Cardiac fibroblast (primary cell): ENCODE measurements around the gene DSE.

ENCODE experiments used
- DNase-seq, 2 donors: peaks; one replicate each; pipeline versions ENCODE4 v3.0.0 to v3.0.0-alpha.2; 2010; ENCODE audit warnings: low read depth in 2 of 2
- H3K4me3 ChIP-seq, 2 donors: replicated peaks in 1 of 2; 1 replicate in 1 of 2; 2 replicates in 1 of 2; pipeline ENCODE4 v1.5.1; 2011; ENCODE audit warnings: low read depth in 2 of 2, low read length in 2 of 2, mild to moderate bottlenecking in 2 of 2, moderate library complexity in 1 of 2
- TF ChIP-seq, protein P1 (sequence below): IDR thresholded peaks from one replicate; pipeline ENCODE4 v1.5.1; 2011; ENCODE audit warnings: low read depth, mild to moderate bottlenecking, low read length, inconsistent platforms

Gene DSE

GRCh38 chr6:116456927-116457326, 86.2 kb downstream of the DSE start:
- DNase-seq = no peak
- no peak overlapping the region for H3K4me3 ChIP-seq

DNA sequence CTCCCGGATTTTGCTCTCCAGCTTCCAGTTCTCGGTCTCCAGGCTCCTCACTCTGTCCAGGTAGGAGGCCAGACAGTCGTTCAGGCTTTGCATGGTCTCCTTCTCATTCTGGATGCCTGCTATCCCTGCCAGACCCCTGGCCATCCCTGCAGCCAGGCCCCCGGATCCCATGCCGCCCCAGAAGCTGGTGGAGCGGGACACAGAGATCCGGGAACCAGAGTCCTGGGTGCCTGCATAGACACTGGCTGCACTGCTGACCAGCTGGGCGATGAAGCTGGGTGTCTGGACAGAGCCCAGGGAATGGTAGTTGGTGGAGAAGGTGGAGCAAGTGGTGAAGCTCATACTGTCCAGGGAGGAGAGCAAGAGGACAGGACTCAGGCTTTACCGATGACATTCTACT, 87.5 kb downstream of the DSE start:
- no peak for DNase-seq
- TF ChIP-seq, protein P1, sequence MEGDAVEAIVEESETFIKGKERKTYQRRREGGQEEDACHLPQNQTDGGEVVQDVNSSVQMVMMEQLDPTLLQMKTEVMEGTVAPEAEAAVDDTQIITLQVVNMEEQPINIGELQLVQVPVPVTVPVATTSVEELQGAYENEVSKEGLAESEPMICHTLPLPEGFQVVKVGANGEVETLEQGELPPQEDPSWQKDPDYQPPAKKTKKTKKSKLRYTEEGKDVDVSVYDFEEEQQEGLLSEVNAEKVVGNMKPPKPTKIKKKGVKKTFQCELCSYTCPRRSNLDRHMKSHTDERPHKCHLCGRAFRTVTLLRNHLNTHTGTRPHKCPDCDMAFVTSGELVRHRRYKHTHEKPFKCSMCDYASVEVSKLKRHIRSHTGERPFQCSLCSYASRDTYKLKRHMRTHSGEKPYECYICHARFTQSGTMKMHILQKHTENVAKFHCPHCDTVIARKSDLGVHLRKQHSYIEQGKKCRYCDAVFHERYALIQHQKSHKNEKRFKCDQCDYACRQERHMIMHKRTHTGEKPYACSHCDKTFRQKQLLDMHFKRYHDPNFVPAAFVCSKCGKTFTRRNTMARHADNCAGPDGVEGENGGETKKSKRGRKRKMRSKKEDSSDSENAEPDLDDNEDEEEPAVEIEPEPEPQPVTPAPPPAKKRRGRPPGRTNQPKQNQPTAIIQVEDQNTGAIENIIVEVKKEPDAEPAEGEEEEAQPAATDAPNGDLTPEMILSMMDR = no peak
- no peak overlapping the region for H3K4me3 ChIP-seq

More at GRCh38 chr6:116456927-116457326, 86.2 kb downstream of the DSE start:
- TF ChIP-seq, protein P1 = no peak

DNA sequence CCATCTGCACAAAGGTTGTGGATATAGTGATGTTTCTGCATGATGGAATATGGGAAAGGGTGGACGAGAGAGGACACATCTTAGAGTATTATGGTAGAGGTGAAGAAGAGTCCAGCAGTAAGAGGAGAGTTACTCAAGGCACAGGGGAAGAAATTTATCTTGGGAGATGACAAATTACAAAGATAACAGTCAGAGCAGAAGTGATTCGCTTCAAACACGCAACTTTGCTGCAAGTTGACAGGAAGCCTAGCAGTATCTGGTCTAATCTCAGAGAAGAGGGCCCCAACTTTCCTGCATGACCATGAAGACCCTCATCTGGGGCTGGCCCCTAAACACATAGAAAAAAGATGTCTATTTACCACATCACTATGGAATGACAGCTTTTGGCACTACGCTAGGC, 89.2 kb downstream of the DSE start:
- no peak for DNase-seq
- no peak overlapping the region for H3K4me3 ChIP-seq
- TF ChIP-seq, protein P1 = no peak

DNA sequence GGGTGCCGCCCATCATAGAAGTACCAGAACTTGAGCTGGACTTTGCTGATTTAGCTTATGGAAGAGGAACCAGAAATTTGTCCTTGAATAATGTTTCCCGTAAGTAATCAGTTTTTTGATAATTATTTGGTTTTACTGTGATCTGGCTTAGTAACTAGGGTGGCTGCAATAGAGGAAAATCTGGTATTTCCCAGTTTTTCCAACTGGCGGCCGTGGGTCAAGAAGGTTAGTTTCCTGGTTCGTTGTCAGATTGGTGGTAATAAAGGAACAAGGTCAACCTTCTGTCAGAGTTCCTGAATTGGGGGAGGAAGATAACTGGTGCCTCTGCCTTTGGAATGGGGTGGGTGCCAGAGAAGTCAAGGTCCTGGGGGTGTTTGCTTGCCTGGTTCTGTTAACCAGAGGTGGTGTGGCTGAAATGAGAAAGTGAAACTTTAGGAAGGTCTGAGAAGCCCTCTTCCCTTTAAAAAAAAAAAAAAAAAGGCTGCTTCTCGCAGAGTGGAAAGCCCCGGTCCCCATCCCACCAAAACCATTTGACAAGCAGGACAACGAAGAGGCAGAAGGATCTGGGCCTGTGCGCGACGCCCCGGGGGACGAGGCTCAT, 90.7 kb downstream of the DSE start, which contains the start of gene CALHM6:
Gene CALHM6 (plus strand): TSS at position 45 of the 601 bp plus-strand sequence. CDS start 555 bp downstream, at position 600.
- H3K4me3 ChIP-seq = peak within 1 kb of the TSS; percentile 39 to 42
- DNase-seq = no peak
- TF ChIP-seq, protein P1 = no peak

DNA sequence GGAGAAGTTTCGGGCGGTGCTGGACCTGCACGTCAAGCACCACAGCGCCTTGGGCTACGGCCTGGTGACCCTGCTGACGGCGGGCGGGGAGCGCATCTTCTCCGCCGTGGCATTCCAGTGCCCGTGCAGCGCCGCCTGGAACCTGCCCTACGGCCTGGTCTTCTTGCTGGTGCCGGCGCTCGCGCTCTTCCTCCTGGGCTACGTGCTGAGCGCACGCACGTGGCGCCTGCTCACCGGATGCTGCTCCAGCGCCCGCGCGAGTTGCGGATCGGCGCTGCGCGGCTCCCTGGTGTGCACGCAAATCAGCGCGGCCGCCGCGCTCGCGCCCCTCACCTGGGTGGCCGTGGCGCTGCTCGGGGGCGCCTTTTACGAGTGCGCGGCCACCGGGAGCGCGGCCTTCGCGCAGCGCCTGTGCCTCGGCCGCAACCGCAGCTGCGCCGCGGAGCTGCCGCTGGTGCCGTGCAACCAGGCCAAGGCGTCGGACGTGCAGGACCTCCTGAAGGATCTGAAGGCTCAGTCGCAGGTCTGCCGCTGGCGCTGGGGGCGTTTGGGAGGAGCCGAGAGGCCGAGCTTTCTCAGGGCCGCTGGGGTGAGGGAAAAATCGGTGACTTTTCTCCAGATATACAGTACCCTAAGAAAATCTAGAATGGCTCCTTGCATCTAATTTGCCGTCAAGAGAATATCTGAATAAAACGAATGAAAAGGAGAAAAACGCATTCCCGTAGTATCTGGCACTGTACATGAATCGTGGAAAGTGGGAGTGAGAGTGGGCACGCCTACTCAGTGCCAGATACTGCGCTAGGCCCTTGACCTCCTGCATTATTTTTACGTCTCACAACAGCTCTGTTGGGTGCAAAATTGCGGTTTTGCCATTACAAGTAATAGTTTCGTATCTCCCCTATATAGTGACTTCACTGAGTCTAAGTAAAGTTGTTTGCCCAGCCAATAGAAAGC, 91.5 kb downstream of the DSE start:
- DNase-seq = peak; percentile 53 to 62
- TF ChIP-seq, protein P1 = no peak
- peak overlapping the region; percentile 39 to 42 for H3K4me3 ChIP-seq

DNA sequence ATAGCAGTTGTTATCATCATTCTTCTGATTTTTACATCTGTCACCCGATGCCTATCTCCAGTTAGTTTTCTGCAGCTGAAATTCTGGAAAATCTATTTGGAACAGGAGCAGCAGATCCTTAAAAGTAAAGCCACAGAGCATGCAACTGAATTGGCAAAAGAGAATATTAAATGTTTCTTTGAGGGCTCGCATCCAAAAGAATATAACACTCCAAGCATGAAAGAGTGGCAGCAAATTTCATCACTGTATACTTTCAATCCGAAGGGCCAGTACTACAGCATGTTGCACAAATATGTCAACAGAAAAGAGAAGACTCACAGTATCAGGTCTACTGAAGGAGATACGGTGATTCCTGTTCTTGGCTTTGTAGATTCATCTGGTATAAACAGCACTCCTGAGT, 92.6 kb downstream of the DSE start:
- no peak overlapping the region for H3K4me3 ChIP-seq
- TF ChIP-seq, protein P1 = no peak

More for the DNA sequence above, 92.6 kb downstream of the DSE start:
- no peak for DNase-seq
